ENCODE data around the gene FOXP1. TPM values are rescaled to one million over a fixed set of nuclear protein-coding genes. Genes with fewer than 3 reads are reported as not detected.

FOXP1 gene
- polyA plus RNA-seq, 1 donor (not counting 4 experiments of a cell fraction or from before 2014, with no cell fraction given), result 14.6 TPM

DNA sequence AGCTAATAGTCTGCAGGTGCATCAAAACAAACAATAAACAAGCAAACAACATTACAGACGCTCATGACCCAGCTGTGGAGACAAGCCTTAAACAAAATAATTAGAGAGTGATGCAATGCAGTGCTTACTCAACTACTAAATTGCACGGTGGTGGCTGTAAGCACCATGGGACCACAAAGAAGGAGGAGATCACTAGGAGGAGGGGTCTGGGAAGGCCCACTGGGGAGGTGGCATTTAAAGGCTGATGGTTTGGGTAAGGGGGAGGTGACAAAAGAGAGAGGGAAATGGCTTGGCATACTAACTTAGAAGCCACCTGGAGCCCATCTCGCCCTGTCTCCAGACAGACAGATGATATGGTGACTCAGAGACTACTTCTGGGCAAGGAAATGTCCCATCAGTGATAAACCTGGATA, 516.7 kb downstream of the FOXP1 start:
- H3K4me3 ChIP-seq (ENCODE audit: control insufficient read depth in 2 of 3, extremely low read depth in 1 of 3, insufficient read depth in 2 of 3, low read depth in 1 of 3, low read length in 3 of 3), result peak overlapping the region in 1 of 3 experiments; percentile 72
- H3K27ac ChIP-seq (ENCODE audit: control insufficient read depth, insufficient read depth, low read length), result peak overlapping the region; percentile 94
- peaks cover 46% of the 10 kb centered on the region for H3K4me1 ChIP-seq (ENCODE audit: control insufficient read depth, extremely low read depth, insufficient read depth, low read length)
- no peak overlapping the region for H3K9ac ChIP-seq (ENCODE audit: control insufficient read depth, extremely low read depth, insufficient read depth, low read length)
- dilution Hi-C loops (cut with MboI; ENCODE audit: extremely low pct_ligation_motif_present, low sequenced_read_pairs), result no loop called here
- H3K9me3 ChIP-seq (ENCODE audit: control insufficient read depth, low read depth, low read length), result no peaks in the 10 kb centered on the region
- FAIRE-seq (no peak), DNase-seq (ENCODE audit: low read depth, low spot score) (no peak)
- H3K4me2 ChIP-seq (ENCODE audit: control insufficient read depth, extremely low read depth, insufficient read depth, low read depth, low read length), result peak overlapping the region; percentile 87
- H2AFZ ChIP-seq (ENCODE audit: control insufficient read depth, low read length), result no peak overlapping the region
- no peaks in the 10 kb centered on the region for H4K20me1 ChIP-seq (ENCODE audit: control insufficient read depth, extremely low read depth, insufficient read depth, low read length)
- no peaks in the 10 kb centered on the region for H3K27me3 ChIP-seq (ENCODE audit: control insufficient read depth, extremely low read depth, insufficient read depth, low read length)
- TF ChIP-seq EZH2 (IDR thresholded peaks at IDR 0.05; ENCODE audit: low read length), result no peak
- TF ChIP-seq, protein P1, sequence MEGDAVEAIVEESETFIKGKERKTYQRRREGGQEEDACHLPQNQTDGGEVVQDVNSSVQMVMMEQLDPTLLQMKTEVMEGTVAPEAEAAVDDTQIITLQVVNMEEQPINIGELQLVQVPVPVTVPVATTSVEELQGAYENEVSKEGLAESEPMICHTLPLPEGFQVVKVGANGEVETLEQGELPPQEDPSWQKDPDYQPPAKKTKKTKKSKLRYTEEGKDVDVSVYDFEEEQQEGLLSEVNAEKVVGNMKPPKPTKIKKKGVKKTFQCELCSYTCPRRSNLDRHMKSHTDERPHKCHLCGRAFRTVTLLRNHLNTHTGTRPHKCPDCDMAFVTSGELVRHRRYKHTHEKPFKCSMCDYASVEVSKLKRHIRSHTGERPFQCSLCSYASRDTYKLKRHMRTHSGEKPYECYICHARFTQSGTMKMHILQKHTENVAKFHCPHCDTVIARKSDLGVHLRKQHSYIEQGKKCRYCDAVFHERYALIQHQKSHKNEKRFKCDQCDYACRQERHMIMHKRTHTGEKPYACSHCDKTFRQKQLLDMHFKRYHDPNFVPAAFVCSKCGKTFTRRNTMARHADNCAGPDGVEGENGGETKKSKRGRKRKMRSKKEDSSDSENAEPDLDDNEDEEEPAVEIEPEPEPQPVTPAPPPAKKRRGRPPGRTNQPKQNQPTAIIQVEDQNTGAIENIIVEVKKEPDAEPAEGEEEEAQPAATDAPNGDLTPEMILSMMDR (optimal IDR thresholded peaks at IDR 0.05 in 1 of 3, IDR thresholded peaks at IDR 0.05 in 1 of 3, conservative IDR thresholded peaks at IDR 0.05 in 1 of 3; ENCODE audit: extremely low read depth in 1 of 3, insufficient read depth in 2 of 3, low read length in 3 of 3), result no peak
- no peaks in the 10 kb centered on the region for H3K9me1 ChIP-seq (ENCODE audit: control insufficient read depth, extremely low read depth, insufficient read depth, low read length)
- no peaks in the 10 kb centered on the region for H3K36me3 ChIP-seq (ENCODE audit: control insufficient read depth in 2 of 2, extremely low read depth in 1 of 2, insufficient read depth in 2 of 2, low read length in 2 of 2)
- H3K79me2 ChIP-seq (ENCODE audit: control insufficient read depth, insufficient read depth, low read length), result peaks cover 27% of the 10 kb centered on the region

DNA sequence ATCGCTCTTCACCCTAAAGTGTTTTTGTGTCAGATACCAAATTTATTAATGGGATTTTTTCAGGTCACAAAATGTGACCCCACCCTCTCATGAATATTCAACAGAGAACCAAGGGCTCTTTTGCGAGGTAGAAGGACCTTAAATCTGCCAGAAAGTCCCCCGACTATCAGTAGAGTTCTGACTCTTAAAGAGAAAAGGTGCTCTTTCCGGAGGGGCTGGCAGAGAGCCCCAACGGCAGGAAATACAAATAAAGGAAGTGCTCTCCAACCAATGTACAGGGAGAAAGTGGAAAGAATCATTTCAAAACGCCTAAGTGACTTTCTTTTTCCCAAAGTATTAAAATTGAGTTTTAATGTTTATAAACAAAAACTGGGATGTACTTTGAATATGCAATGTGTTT, 517.2 kb downstream of the FOXP1 start:
- Histone ChIP-seq H3K9me3 (ENCODE audit: control insufficient read depth, low read depth, low read length) (no peaks in the 10 kb centered on the region), H3K4me3 (ENCODE audit: control insufficient read depth in 2 of 3, extremely low read depth in 1 of 3, insufficient read depth in 2 of 3, low read depth in 1 of 3, low read length in 3 of 3) (peak overlapping the region in 2 of 3 experiments; percentile 72 to 80), H3K4me1 (ENCODE audit: control insufficient read depth, extremely low read depth, insufficient read depth, low read length) (peaks cover 51% of the 10 kb centered on the region), H3K4me2 (ENCODE audit: control insufficient read depth, extremely low read depth, insufficient read depth, low read depth, low read length) (peak overlapping the region; percentile 87), H3K36me3 (ENCODE audit: control insufficient read depth in 2 of 2, extremely low read depth in 1 of 2, insufficient read depth in 2 of 2, low read length in 2 of 2) (no peaks in the 10 kb centered on the region), H3K27ac (ENCODE audit: control insufficient read depth, insufficient read depth, low read length) (peak overlapping the region; percentile 94), H2AFZ (ENCODE audit: control insufficient read depth, low read length) (peak overlapping the region; percentile 53), H3K79me2 (ENCODE audit: control insufficient read depth, insufficient read depth, low read length) (peaks cover 32% of the 10 kb centered on the region), H3K9ac (ENCODE audit: control insufficient read depth, extremely low read depth, insufficient read depth, low read length) (peak overlapping the region; percentile 93), H3K27me3 (ENCODE audit: control insufficient read depth, extremely low read depth, insufficient read depth, low read length) (no peaks in the 10 kb centered on the region), H4K20me1 (ENCODE audit: control insufficient read depth, extremely low read depth, insufficient read depth, low read length) (no peaks in the 10 kb centered on the region), H3K9me1 (ENCODE audit: control insufficient read depth, extremely low read depth, insufficient read depth, low read length) (no peaks in the 10 kb centered on the region)
- dilution Hi-C loops (cut with MboI; ENCODE audit: extremely low pct_ligation_motif_present, low sequenced_read_pairs), result no loop called here
- TF ChIP-seq, protein P1 (optimal IDR thresholded peaks at IDR 0.05 in 1 of 3, IDR thresholded peaks at IDR 0.05 in 1 of 3, conservative IDR thresholded peaks at IDR 0.05 in 1 of 3; ENCODE audit: extremely low read depth in 1 of 3, insufficient read depth in 2 of 3, low read length in 3 of 3), result no peak
- TF ChIP-seq EZH2 (IDR thresholded peaks at IDR 0.05; ENCODE audit: low read length), result no peak
- DNase-seq (ENCODE audit: low read depth, low spot score) (no peak), FAIRE-seq (no peak)

Data from keratinocyte (primary cell).